SJCRH30 (cell line): ENCODE data around the gene TBC1D17. TPM values are rescaled to one million over a fixed set of nuclear protein-coding genes. Genes with fewer than 3 reads are reported as not detected.

Experiments
- DNase-seq, 2 experiments: peaks; one replicate each; pipeline ENCODE4 v3.0.0-alpha.2; 2015 to 2020
- H3K27ac ChIP-seq: fragments of 250-450 bp; sonication (Bioruptor Pico); 2 replicates; pipeline ENCODE4 v1.5.1; 2020; ENCODE audit warnings: mild to moderate bottlenecking, moderate library complexity
- H3K27me3 ChIP-seq: fragments of 250-450 bp; sonication (Bioruptor Pico); 2 replicates; pipeline ENCODE4 v1.5.1; 2020; ENCODE audit warnings: mild to moderate bottlenecking, moderate library complexity
- H3K36me3 ChIP-seq: fragments of 250-450 bp; sonication (Bioruptor Pico); 2 replicates; pipeline ENCODE4 v1.5.1; 2020; ENCODE audit warnings: mild to moderate bottlenecking, moderate library complexity
- H3K4me1 ChIP-seq: fragments of 250-450 bp; sonication (Bioruptor Pico); 2 replicates; pipeline ENCODE4 v1.5.1; 2020; ENCODE audit warnings: mild to moderate bottlenecking, moderate library complexity
- H3K4me3 ChIP-seq: fragments of 250-450 bp; sonication (Bioruptor Pico); 2 replicates; pipeline ENCODE4 v1.5.1; 2020; ENCODE audit warnings: mild to moderate bottlenecking, moderate library complexity
- H3K9me3 ChIP-seq: fragments of 250-450 bp; sonication (Bioruptor Pico); replicated peaks from 2 replicates; pipeline ENCODE4 v1.5.1; 2020; ENCODE audit warnings: mild to moderate bottlenecking, moderate library complexity
- total RNA-seq: library from RNA; depleted of rRNA; stranded (reverse); fragments of >200 nt; shearing (Covaris generic); gene quantifications from 2 replicates; pipeline ENCODE4 v1.2.3, GENCODE V29; 2014

TBC1D17 gene
- total RNA-seq, 1 experiment from 2014 or later: 9.1 TPM

DNA sequence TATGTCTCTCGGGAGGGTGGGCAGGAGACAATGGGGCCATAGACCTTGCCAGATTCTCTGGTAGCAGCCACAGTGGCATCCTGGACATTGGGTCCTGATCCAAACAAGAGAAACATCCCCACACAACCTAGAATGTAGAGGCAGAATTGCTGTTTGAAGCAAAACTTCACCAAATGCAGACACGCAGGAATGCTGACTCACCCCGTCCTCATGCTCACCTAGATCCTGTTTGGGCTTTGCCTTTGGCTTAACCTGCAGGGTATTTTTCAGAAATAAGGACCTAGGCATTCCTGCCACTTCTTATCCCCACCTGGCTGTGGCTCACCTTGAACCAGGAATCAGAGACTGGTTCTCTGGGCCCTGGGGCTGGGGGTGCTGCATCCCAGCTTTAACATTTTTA, 7.3 kb downstream of the TBC1D17 start:
- H3K4me3 ChIP-seq: no peak overlapping the region
- H3K9me3 ChIP-seq: no peaks in the 10 kb centered on the region
- H3K4me1 ChIP-seq: no peaks in the 10 kb centered on the region
- H3K27me3 ChIP-seq: no peaks in the 10 kb centered on the region
- no peak overlapping the region for H3K27ac ChIP-seq
- no peak for DNase-seq
- H3K36me3 ChIP-seq: peaks cover 6% of the 10 kb centered on the region; the same call in 1 of the 2 replicates

DNA sequence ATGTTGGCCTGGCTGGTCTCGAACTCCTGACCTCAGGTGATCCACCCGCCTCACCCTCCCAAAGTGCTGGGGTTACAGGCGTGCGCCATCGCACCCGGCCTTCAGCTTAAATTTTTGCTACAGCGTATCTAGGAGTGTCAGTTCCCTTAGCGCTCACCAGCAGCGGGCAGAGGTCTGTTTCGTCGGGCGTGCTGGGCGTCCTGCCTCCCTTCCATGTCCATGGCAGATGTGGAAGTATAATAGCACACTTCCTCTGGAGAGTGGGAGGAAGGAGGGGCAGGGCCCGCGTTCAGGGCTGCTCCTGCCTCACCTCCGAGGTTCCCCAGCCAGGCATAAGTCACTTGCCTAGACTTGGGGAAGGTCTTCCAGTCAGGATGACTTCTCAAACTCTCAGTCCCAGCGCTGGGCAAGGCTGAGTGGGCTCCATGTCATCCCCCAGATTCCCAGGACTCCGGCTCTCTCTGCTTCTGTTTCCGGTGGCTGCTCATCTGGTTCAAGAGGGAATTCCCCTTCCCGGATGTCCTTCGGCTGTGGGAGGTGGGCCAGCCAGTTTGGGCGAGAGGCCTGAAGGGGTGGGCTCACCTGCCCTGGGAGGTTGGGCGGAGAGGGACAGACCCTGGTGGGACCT, 9.6 kb downstream of the TBC1D17 start:
- Histone ChIP-seq H3K27ac (no peak overlapping the region), H3K4me1 (no peaks in the 10 kb centered on the region), H3K9me3 (no peaks in the 10 kb centered on the region), H3K36me3 (peaks cover 6% of the 10 kb centered on the region; the same call in 1 of the 2 replicates), H3K4me3 (no peak overlapping the region), H3K27me3 (no peaks in the 10 kb centered on the region)
- DNase-seq: no peak

DNA sequence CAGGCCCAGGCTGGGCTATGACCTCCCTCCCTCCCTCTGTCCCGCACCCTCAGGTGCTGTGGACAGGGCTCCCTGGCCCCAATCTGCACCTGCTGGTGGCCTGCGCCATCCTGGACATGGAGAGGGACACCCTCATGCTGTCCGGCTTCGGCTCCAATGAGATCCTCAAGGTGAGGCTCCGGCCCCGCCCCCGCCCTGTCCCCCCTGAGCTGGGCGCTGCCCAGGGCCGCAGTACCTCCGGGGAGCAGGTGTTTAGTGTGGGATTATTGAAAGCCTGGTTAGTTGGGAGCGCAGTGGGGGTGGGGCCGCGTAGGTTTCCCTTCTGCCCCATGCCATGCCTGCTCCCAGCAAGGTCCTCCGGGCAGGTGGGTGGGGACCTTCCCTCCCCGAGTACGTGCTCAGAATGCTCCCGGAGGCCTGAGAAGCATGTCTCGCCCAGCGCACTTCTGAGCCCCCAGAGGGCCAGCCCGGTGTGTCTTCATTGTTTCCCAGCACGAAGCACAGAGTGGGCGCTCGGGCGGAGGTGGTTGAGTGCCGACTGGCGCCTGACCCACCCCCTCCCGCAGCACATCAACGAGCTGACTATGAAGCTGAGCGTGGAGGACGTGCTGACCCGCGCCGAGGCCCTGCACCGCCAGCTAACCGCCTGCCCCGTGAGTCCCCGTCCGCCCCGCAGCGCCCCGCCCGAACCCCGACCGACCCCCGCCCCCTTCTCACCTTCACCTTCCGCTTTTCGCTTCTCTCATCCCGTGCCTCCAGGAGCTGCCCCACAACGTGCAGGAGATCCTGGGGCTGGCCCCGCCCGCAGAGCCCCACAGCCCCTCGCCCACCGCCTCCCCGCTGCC, 10.4 kb downstream of the TBC1D17 start:
- no peaks in the 10 kb centered on the region for H3K9me3 ChIP-seq
- no peak overlapping the region for H3K27ac ChIP-seq
- peaks cover 1% of the 10 kb centered on the region; the same call in 1 of the 2 replicates for H3K36me3 ChIP-seq
- DNase-seq: no peak
- no peaks in the 10 kb centered on the region for H3K4me1 ChIP-seq
- no peak overlapping the region for H3K4me3 ChIP-seq
- H3K27me3 ChIP-seq: no peaks in the 10 kb centered on the region

DNA sequence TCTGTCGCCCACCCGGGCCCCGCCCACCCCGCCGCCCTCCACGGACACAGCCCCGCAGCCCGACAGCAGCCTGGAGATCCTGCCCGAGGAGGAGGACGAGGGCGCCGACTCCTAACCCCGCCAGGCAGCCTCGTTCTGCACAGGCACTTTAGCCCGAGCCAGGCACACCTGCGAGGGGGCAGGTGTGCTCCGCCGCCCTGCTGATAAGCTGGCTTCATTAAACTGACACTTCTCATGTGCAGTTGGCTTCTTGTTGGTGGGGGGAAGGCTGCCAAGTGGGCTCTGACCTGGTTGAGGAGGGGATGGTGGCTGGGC, 11.0 kb downstream of the TBC1D17 start:
- no peak for DNase-seq
- Histone ChIP-seq H3K27me3 (no peaks in the 10 kb centered on the region), H3K27ac (no peak overlapping the region), H3K9me3 (no peaks in the 10 kb centered on the region), H3K4me1 (no peaks in the 10 kb centered on the region), H3K36me3 (no peaks in the 10 kb centered on the region; the same call in 1 of the 2 replicates), H3K4me3 (no peak overlapping the region)

DNA sequence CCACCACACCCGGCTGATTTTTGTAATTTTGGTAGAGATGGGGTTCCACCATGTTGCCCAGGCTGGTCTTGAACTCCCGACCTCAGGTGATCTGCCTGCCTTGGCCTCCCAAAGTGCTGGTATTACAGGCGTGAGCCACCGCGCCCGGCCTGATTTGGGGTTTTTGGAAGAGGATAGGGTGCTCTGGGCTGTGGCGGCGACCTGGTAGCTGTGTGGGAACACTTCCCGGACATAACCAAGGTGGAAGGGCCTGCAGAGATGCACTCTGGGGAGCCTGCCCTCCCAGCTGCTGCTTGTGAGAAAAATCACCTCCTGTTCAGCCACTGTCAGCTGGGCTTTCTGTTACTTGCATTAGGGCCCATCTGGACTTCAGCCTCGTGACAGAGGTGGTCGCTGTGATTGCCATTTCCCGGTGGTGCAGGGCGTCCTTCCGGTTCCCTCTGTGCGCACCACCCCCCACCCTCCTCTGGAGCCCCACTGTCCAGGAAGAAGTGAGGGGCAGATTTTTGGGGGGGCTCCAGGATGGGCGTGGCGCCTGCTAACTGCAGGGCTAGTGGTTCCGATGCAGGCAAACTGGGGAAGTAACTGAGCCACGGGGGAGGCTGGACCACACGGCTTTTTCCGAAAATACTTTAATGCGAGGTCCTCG, 11.7 kb downstream of the TBC1D17 start:
- Histone ChIP-seq H3K4me3 (no peak overlapping the region), H3K27ac (no peak overlapping the region), H3K9me3 (no peaks in the 10 kb centered on the region), H3K27me3 (no peaks in the 10 kb centered on the region), H3K4me1 (no peaks in the 10 kb centered on the region), H3K36me3 (no peaks in the 10 kb centered on the region; the same call in 1 of the 2 replicates)
- DNase-seq: no peak

DNA sequence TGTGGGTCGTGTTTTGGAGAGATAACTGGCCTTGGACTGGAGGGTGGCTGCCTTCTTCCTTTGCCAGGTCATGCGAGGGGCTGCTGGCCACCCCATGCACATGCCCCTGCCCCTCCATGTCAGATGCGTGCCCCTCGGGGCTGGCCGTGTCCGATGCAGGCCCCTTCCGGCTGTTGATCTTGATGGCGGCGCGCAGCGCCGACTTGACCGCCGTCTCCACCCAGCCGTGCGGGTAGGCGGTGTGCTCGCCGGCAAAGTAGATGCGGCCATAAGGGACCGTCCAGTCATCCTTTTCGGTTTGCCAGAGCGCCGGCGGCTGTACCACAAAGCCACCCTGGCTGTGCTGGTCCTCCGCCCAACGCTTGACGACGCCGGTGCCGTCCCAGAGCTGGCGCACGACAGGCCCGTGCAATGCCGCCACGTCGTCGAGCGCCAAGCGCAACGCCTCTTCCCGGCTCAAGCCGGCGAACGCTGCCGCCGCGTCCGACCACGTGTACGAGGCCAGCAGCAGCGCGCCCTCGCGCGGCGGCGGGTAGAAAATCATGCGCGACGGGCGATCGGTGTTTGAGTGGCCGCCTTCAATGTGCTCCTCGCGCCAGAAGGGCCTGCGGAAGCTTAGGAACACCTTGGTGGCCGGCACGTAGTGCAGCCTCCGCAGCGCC, 12.3 kb downstream of the TBC1D17 start:
- Histone ChIP-seq H3K9me3 (no peaks in the 10 kb centered on the region), H3K36me3 (no peaks in the 10 kb centered on the region; the same call in 1 of the 2 replicates), H3K4me3 (no peak overlapping the region), H3K27me3 (no peaks in the 10 kb centered on the region), H3K27ac (no peak overlapping the region), H3K4me1 (no peaks in the 10 kb centered on the region)
- DNase-seq: no peak

DNA sequence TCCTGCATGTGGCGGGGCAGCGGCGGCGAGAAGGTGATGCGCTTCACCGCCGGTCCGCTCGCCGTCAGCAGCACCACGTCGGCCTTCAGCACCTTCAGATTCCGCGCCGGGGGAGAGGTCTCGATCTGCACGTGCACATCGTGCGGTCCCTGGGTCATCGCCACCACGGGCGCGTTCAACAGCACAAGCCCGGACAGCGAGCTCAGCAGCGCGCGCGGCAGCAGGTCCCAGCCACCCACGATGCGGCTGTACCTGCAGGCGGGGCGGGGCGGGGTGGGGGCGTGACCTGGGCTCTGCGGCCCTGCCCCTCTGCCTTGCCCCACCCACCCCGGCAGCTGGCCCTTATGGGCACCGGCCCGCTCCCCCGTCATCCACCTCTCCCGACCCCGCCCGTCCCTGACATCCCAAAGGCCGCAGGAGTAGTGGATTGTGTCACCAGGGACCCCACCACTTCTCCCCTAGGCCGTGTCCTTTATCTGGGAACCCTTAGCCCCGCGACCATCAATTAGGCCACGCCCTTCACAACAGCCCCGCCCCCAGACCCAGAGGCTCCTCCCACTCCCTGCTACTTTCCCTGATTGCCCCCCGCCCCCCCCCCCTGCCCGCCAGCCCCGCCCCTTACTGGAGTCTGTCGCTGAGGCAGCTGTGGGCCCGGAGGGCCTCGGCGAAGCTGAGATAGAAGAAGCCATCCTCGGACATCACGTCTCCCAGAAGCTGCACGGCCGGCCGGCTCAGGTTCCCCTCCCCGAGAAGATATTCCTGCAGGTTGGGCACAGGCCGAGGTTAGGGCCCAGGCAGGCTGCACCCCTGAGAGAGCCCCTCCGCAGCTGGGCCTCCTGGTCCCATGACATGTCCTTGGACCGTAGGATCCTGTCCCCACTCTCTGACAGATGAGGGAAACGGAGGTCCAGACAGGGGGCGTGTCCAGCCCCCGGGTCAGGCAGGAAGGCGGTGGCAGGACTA, 13.1 kb downstream of the TBC1D17 start:
- Histone ChIP-seq H3K27ac (no peak overlapping the region), H3K36me3 (no peaks in the 10 kb centered on the region), H3K4me3 (no peak overlapping the region), H3K27me3 (no peaks in the 10 kb centered on the region), H3K9me3 (no peaks in the 10 kb centered on the region), H3K4me1 (no peaks in the 10 kb centered on the region)
- peak; percentile 37 to 43 for DNase-seq

DNA sequence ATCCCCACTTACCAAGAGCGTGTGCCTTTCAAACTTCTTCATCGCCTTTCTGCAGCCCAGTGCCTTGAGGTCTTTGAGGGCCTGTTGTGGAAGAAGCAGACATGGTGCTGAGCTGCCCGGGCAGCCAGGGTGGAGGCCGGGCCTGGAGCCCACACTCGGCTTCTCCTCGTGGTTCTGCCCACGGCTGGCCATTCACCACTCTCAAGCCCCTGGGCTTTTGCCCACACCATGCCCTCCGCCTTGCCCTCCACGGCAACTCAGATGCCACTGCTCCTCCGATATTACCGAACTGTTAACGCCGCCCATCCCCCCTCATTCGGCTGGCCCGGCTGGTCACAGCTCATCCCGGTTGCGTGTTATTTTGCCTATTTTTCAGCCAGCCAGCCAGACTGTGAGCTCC, 13.9 kb downstream of the TBC1D17 start:
- no peak for DNase-seq
- Histone ChIP-seq H3K27me3 (no peaks in the 10 kb centered on the region), H3K36me3 (no peaks in the 10 kb centered on the region), H3K4me1 (no peaks in the 10 kb centered on the region), H3K4me3 (no peak overlapping the region), H3K27ac (no peak overlapping the region), H3K9me3 (no peaks in the 10 kb centered on the region)

DNA sequence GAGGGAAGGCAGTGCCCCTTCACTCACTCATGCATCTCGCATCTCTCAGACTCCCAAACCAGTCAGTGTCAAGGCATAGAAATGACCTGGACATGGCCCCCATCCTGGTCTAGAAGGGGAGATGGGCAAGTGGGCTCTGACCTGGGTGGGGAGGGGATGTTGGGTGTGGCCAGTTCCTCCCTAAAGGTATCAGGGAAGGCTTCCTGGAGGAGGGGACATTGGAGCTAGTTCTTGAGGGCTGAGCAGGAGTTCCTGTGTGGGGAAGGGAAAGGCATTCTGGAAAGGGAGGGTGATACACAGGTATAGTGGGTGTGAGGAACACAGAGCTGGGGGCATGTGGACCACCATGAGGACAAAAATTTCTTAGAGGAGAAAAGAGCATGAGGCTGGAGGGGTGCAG, 15.2 kb downstream of the TBC1D17 start:
- DNase-seq: no peak
- Histone ChIP-seq H3K27ac (no peak overlapping the region), H3K9me3 (no peaks in the 10 kb centered on the region), H3K27me3 (peaks cover 3% of the 10 kb centered on the region; the same call in 1 of the 2 replicates), H3K4me1 (no peaks in the 10 kb centered on the region), H3K4me3 (no peak overlapping the region), H3K36me3 (no peaks in the 10 kb centered on the region)

DNA sequence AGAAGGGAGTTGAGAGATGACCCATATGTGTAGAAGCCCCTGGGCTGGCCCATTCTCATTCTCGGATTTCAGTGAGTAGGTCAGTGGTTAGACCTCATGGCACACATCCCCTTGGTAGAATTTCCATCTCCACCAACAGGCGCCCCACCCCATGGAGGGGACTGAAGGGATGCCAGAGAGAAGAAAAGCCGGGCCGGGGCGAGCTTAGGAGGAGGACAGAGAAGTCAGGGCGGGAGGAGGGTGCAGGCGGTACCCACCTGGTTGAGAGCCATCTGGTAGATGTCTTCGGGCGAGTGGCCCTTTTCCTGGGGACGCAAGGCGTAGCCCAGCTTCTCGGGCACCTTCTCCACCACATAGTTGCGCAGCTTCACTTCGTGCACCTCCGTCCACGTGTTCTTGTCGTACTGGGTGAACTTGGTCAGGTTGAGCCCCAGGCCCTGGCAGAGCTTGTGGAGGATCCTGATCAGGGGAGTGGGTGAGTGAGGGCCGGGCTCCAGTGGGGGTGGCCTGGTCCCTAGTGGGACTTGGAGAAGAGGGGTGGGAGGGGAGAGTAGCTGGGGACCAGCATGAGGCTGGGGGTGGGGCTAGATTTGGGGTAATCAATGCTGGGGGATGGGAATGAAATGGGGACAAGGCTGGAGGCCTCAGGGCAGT, 16.6 kb downstream of the TBC1D17 start:
- Histone ChIP-seq H3K4me1 (no peaks in the 10 kb centered on the region), H3K9me3 (no peaks in the 10 kb centered on the region), H3K36me3 (no peaks in the 10 kb centered on the region), H3K27ac (no peak overlapping the region), H3K4me3 (no peak overlapping the region), H3K27me3 (peaks cover 3% of the 10 kb centered on the region; the same call in 1 of the 2 replicates)
- no peak for DNase-seq

DNA sequence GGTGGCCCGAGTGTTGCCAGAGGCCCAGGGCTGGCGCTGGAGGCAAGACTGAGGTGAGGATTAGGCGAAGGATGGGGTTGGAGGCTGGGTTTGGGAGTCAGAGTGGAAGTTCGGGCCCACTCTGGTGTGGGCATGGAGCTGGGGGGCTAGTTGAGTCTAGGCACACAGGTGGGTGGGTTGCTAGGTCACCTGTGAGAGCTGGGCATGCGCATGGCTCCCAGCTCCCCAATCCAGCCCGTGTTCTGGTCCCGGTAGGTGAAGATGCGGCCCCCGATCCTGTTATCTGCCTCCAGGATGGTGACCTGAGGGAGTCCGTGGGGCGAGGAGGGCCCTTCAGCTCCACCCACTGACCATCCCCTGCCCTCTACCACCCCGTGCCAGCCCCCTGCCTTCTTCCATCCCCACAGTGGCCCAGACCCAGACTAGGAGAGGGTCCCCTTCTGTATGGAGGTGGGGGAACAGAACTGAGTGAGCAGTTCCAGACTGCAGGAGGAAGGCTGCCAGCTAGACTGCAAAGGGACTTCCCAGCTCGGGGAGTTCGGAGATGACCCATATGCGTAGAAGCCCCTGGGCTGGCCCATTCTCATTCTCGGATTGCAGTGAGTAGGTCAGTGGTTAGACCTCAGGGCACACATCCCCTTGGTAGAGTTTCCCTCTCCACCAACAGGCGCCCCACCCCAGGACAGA, 17.5 kb downstream of the TBC1D17 start:
- peaks cover 3% of the 10 kb centered on the region; the same call in 1 of the 2 replicates for H3K27me3 ChIP-seq
- no peak overlapping the region for H3K27ac ChIP-seq
- no peaks in the 10 kb centered on the region for H3K9me3 ChIP-seq
- H3K36me3 ChIP-seq: no peaks in the 10 kb centered on the region
- no peaks in the 10 kb centered on the region for H3K4me1 ChIP-seq
- no peak for DNase-seq
- no peak overlapping the region for H3K4me3 ChIP-seq

DNA sequence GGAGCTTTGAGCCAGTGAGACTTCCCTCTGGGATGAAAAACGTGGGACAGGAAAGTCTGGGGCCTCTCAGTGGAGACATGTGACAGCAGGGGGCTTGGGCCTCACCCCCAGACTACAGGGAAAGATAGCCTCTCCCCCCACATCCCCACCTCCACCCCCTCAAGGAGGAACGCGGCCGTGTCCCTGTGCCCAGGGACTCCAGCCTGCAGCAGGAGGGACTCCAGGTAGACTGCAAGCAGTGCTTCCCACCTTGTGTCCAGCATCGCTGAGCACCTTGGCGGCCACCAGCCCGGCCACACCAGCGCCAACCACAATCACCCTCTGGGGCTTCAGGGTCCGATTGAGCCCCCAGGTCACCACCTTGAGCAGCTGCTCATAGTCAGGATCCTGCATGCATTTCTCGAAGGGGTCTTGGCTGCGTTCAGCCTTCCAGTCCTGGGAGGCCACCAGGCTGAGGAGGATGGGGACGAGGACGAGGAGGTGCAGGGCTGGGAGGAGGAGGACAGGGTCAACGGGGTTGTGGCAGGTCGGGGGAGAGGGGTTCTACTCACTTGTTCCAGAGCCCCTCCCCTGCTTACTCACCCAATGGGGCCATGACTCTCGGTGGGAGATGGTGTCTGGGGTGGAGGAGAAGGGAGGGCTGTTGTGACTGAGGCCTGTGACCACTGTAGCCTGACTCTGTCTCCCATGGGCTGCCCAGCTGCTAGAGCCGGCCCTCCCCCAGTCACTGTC, 18.2 kb downstream of the TBC1D17 start:
- Histone ChIP-seq H3K27me3 (peaks cover 3% of the 10 kb centered on the region; the same call in 1 of the 2 replicates), H3K4me3 (no peak overlapping the region), H3K9me3 (no peaks in the 10 kb centered on the region), H3K36me3 (no peaks in the 10 kb centered on the region), H3K27ac (no peak overlapping the region), H3K4me1 (no peaks in the 10 kb centered on the region)
- DNase-seq: no peak
